Measurements from ENCODE around the gene MAEA.
"Not testable (repeated sequence)": the region's sequence is repeated elsewhere in the genome, so short reads cannot be mapped to it uniquely, and the experiment has no call there.

Gene MAEA

GRCh38 chr4:1335193-1335883 lies 45.6 kb downstream of the MAEA start:
- not testable (repeated sequence) for DNase-seq

GRCh38 chr4:1336088-1336491 lies 46.4 kb downstream of the MAEA start:
- DNase-seq = no peak

GRCh38 chr4:1337376-1337831 lies 47.7 kb downstream of the MAEA start:
- no peak for DNase-seq

- no peak for DNase-seq
These were observed 48.5 kb downstream of the MAEA start for GRCh38 chr4:1337951-1338751.

GRCh38 chr4:1338752-1339414 lies 49.2 kb downstream of the MAEA start:
- no peak for DNase-seq

- DNase-seq = no peak
These were observed 49.8 kb downstream of the MAEA start for GRCh38 chr4:1339489-1339888.

- no peak for DNase-seq
These were observed 50.6 kb downstream of the MAEA start for GRCh38 chr4:1340181-1340747.

GRCh38 chr4:1340861-1341260 lies 51.2 kb downstream of the MAEA start:
- DNase-seq = no peak

- DNase-seq = no peak
These were observed 52.3 kb downstream of the MAEA start for GRCh38 chr4:1342003-1342402.

- no peak for DNase-seq
These were observed 55.0 kb downstream of the MAEA start for GRCh38 chr4:1344696-1345095.

GRCh38 chr4:1345903-1346780 lies 56.5 kb downstream of the MAEA start:
- DNase-seq = peak; percentile 57 to 64

GRCh38 chr4:1346781-1347409 lies 57.2 kb downstream of the MAEA start, which contains the start of gene UVSSA:
Gene UVSSA, plus strand, starts transcription at chr4:1347208. Its CDS starts 884 bp downstream, at chr4:1348092.
- peak; percentile 100 for DNase-seq

GRCh38 chr4:1347410-1347864 lies 57.7 kb downstream of the MAEA start:
- DNase-seq = peak; percentile 50 to 58

GRCh38 chr4:1348014-1348513 lies 58.4 kb downstream of the MAEA start:
- no peak for DNase-seq

- DNase-seq = no peak
These were observed 59.1 kb downstream of the MAEA start for GRCh38 chr4:1348746-1349145.

GRCh38 chr4:1349359-1350168 lies 59.9 kb downstream of the MAEA start:
- no peak for DNase-seq

GRCh38 chr4:1350169-1350520 lies 60.5 kb downstream of the MAEA start:
- DNase-seq = no peak

- peak; percentile 82 to 89 for DNase-seq
These were observed 62.3 kb downstream of the MAEA start for GRCh38 chr4:1351854-1352566.

- DNase-seq = no peak
These were observed 62.8 kb downstream of the MAEA start for GRCh38 chr4:1352567-1352900.
